IMR-90 (cell line): ENCODE results near the gene SPSB4.

ENCODE experiments used
- BHLHE40 ChIP-seq: fragments of 150-350 bp; IDR thresholded peaks from 2 replicates; pipeline ENCODE4 v1.6.1; 2016; ENCODE audit warnings: mild to moderate bottlenecking, low read depth, low read length
- CEBPB ChIP-seq: IDR thresholded peaks from 2 replicates; pipeline ENCODE4 v1.6.1; 2012; ENCODE audit warnings: low read depth, low read length, improper control_type of control experiment
- CTCF ChIP-seq: conservative IDR thresholded peaks from 2 replicates; pipeline ENCODE4 v1.5.1; 2012; ENCODE audit warnings: mild to moderate bottlenecking, low read depth, low read length, improper control_type of control experiment
- FOS ChIP-seq: fragments of 150-350 bp; IDR thresholded peaks from 2 replicates; pipeline ENCODE4 v1.6.1; 2016; ENCODE audit warnings: low read depth, low read length
- MXI1 ChIP-seq: IDR thresholded peaks from 2 replicates; pipeline ENCODE4 v1.6.1; 2012; ENCODE audit warnings: low read depth, mild to moderate bottlenecking, low read length, moderate library complexity, borderline replicate concordance
- NFE2L2 ChIP-seq: fragments of 150-350 bp; IDR thresholded peaks from 2 replicates; pipeline ENCODE4 v1.6.1; 2016; ENCODE audit warnings: low read depth, mild to moderate bottlenecking, low read length
- POLR2A ChIP-seq: IDR thresholded peaks from 2 replicates; pipeline ENCODE4 v1.6.1; 2012; ENCODE audit warnings: mild to moderate bottlenecking, low read depth, low read length
- RAD21 ChIP-seq: IDR thresholded peaks from 2 replicates; pipeline ENCODE4 v1.6.1; 2012; ENCODE audit warnings: low read length, improper control_type of control experiment
- RFX5 ChIP-seq: IDR thresholded peaks from 2 replicates; pipeline ENCODE4 v1.8.0; 2012; ENCODE audit warnings: low read depth, mild to moderate bottlenecking, low read length, moderate library complexity
- USF2 ChIP-seq: fragments of 150-350 bp; IDR thresholded peaks from 2 replicates; pipeline ENCODE4 v1.6.1; 2017; ENCODE audit warnings: mild to moderate bottlenecking, antibody characterized with exemption, low read length, low read depth

- TF ChIP-seq CTCF (no peak), POLR2A (no peak), RAD21 (no peak), BHLHE40 (no peak), FOS (no peak), USF2 (no peak), RFX5 (no peak), CEBPB (no peak), NFE2L2 (no peak), MXI1 (no peak)
These were observed 16.2 kb downstream of the SPSB4 start for GRCh38 chr3:141067206-141067974.
